ENCODE data around the gene CREBL2. TPM values are rescaled to one million over a fixed set of nuclear protein-coding genes. Genes with fewer than 3 reads are reported as not detected.

Gene CREBL2
- total and polyA plus RNA-seq, 2 of the 13 experiments (the other 11 are each of a cell fraction or from before 2014, with no cell fraction given) = 6.9 to 8.4 TPM

DNA sequence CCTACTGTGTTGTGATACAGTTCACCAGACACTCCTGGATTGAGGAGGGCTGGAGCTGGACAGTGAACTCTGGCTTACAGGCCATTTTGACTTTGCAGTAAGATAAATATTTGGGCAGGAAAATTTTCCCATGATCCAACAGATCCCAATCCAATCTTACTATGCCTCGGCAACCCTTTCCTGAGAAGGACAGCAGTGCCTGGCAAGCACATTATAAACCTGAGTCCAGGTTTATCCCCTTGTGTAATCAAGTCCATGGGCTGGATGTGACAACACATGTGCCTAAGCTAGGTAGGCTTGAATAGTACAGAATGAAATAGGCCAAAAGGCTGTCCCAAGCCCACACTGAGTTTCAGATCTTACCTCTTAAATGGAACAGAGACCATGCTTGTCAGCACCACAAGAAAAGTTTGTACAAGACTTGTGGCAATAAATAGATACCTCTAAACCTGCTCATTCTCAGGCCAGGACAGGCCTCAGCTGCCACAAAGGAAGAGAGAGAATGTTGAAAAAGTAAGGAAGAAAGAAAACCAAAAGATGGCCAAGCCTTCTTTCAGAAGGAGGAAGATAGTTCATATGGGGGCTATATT is 34.9 kb downstream of the CREBL2 start:
- Histone ChIP-seq H3K9ac (ENCODE audit: insufficient read depth, low read depth, low read length) (no peak overlapping the region), H2AFZ (ENCODE audit: low read length) (no peak overlapping the region), H3K4me1 (ENCODE audit: insufficient read depth, low read length) (no peaks in the 10 kb centered on the region), H3K4me2 (ENCODE audit: low read depth, low read length) (no peak overlapping the region), H3K9me3 (ENCODE audit: low read length) (peaks cover 25% of the 10 kb centered on the region), H4K20me1 (ENCODE audit: insufficient read depth, low read length) (no peaks in the 10 kb centered on the region), H3K36me3 (replicated peaks in 1 of 2; ENCODE audit: control insufficient read depth in 1 of 2, insufficient read depth in 2 of 2, low read length in 2 of 2) (peaks cover 4 to 15% of the 10 kb centered on the region in 2 experiments; a peak in 4 of 5 replicates), H3K79me2 (ENCODE audit: insufficient read depth, low read length) (no peaks in the 10 kb centered on the region), H3K27me3 (ENCODE audit: control insufficient read depth in 1 of 2, insufficient read depth in 2 of 2, low read length in 2 of 2) (no peaks in the 10 kb centered on the region), H3K27ac (ENCODE audit: extremely low read length, insufficient read depth, low read length) (no peak overlapping the region), H3K4me3 (replicated peaks in 1 of 3; ENCODE audit: insufficient read depth in 1 of 3, low read depth in 2 of 3, low read length in 3 of 3) (no peak overlapping the region)
- BruUV-seq (replicated peaks) = no TSS peak
- WGBS (ENCODE audit: low lambda C conversion rate) = 89% methylated on average over 1 of the region's 1 CpG
- FAIRE-seq (no peak), ATAC-seq (no peak), DNase-seq (ENCODE audit: low spot score) (no peak)
- in situ Hi-C loops (cut with HindIII; ENCODE audit: extremely low pct_ligation_motif_present, low pct_unique_long_range_greater_than_20kb) = loop anchor here (10.0 kb wide), 1 partner anchor 58 kb away; no protein-coding TSS in a partner anchor
- POLR2A ChIA-PET = no interaction called here
- intact Hi-C loops (cut with micrococcal nuclease; ENCODE audit: unreplicated experiment) = no loop called here
- no peak for TF ChIP-seq ZNF761 (CRISPR knock-in tag; conservative IDR thresholded peaks at IDR 0.05)
- TF ChIP-seq BRCA1 (CRISPR knock-in tag; IDR thresholded peaks at IDR 0.05) = no peak
- TF ChIP-seq NR1H2 (CRISPR knock-in tag; IDR thresholded peaks at IDR 0.05; ENCODE audit: borderline replicate concordance, low read depth) = no peak
- CTCF ChIA-PET (ENCODE audit: low intra/inter-chr PET ratio, low total read pairs) = interaction anchor here (1.1 to 2.0 kb wide), 2 partner anchors 9 to 58 kb away, joined by 5 to 28 read pairs; no protein-coding TSS in a partner anchor

DNA sequence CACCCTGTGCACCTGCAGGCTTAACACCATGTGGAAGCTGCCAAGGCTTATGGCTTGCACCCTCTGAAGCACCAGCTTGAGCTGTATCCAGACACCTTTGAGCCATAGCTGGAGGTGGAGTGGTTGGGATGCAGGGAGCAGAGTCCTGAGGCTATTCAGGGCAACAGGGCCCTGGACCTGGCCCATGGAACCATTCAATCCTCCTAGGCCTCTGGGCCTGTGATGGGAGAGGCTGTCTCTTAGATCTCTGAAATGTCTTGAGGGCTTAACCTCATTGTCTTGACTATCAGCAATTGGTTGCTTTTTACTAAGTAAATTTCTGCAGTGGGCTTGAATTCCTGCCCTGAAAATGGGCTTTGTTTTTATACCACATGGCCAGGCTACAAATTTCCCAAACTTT is 36.6 kb downstream of the CREBL2 start:
- TF ChIP-seq, protein P1, sequence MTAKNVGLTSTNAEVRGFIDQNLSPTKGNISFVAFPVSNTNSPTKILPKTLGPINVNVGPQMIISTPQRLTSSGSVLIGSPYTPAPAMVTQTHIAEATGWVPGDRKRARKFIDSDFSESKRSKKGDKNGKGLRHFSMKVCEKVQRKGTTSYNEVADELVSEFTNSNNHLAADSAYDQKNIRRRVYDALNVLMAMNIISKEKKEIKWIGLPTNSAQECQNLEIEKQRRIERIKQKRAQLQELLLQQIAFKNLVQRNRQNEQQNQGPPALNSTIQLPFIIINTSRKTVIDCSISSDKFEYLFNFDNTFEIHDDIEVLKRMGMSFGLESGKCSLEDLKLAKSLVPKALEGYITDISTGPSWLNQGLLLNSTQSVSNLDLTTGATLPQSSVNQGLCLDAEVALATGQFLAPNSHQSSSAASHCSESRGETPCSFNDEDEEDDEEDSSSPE (CRISPR knock-in tag; IDR thresholded peaks at IDR 0.05) = no peak
- no peak for TF ChIP-seq PHF5A (CRISPR knock-in tag; IDR thresholded peaks at IDR 0.05; ENCODE audit: low read depth, unreplicated experiment)
- TF ChIP-seq, protein P2, sequence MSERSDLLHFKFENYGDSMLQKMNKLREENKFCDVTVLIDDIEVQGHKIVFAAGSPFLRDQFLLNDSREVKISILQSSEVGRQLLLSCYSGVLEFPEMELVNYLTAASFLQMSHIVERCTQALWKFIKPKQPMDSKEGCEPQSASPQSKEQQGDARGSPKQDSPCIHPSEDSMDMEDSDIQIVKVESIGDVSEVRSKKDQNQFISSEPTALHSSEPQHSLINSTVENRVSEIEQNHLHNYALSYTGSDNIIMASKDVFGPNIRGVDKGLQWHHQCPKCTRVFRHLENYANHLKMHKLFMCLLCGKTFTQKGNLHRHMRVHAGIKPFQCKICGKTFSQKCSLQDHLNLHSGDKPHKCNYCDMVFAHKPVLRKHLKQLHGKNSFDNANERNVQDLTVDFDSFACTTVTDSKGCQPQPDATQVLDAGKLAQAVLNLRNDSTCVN (CRISPR knock-in tag; IDR thresholded peaks at IDR 0.05; ENCODE audit: borderline replicate concordance) = no peak
- TF ChIP-seq, protein P3, sequence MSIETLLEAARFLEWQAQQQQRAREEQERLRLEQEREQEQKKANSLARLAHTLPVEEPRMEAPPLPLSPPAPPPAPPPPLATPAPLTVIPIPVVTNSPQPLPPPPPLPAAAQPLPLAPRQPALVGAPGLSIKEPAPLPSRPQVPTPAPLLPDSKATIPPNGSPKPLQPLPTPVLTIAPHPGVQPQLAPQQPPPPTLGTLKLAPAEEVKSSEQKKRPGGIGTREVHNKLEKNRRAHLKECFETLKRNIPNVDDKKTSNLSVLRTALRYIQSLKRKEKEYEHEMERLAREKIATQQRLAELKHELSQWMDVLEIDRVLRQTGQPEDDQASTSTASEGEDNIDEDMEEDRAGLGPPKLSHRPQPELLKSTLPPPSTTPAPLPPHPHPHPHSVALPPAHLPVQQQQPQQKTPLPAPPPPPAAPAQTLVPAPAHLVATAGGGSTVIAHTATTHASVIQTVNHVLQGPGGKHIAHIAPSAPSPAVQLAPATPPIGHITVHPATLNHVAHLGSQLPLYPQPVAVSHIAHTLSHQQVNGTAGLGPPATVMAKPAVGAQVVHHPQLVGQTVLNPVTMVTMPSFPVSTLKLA (IDR thresholded peaks at IDR 0.05) = no peak
- TF ChIP-seq ZNF251 (CRISPR knock-in tag; IDR thresholded peaks at IDR 0.05) = no peak
- TF ChIP-seq NCOA1 (CRISPR knock-in tag; IDR thresholded peaks at IDR 0.05) = no peak
- TF ChIP-seq, protein P4, sequence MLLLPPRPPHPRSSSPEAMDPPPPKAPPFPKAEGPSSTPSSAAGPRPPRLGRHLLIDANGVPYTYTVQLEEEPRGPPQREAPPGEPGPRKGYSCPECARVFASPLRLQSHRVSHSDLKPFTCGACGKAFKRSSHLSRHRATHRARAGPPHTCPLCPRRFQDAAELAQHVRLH (CRISPR knock-in tag; IDR thresholded peaks at IDR 0.05; ENCODE audit: borderline replicate concordance, low read depth) = no peak
- TF ChIP-seq, protein P5, sequence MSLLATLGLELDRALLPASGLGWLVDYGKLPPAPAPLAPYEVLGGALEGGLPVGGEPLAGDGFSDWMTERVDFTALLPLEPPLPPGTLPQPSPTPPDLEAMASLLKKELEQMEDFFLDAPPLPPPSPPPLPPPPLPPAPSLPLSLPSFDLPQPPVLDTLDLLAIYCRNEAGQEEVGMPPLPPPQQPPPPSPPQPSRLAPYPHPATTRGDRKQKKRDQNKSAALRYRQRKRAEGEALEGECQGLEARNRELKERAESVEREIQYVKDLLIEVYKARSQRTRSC (CRISPR knock-in tag; IDR thresholded peaks at IDR 0.05; ENCODE audit: low read depth) = no peak
- no peak for TF ChIP-seq ZNF225 (CRISPR knock-in tag; IDR thresholded peaks at IDR 0.05)

More for the DNA sequence above, 36.6 kb downstream of the CREBL2 start:
- intact Hi-C loops (cut with micrococcal nuclease; ENCODE audit: unreplicated experiment) = no loop called here
- no peaks in the 10 kb centered on the region for H4K20me1 ChIP-seq (ENCODE audit: insufficient read depth, low read length)
- BruUV-seq (replicated peaks) = no TSS peak
- H3K9ac ChIP-seq (ENCODE audit: insufficient read depth, low read depth, low read length) = no peak overlapping the region
- peaks cover 0 to under 1% of the 10 kb centered on the region in 2 experiments; a peak in 1 of 5 replicates for H3K36me3 ChIP-seq (replicated peaks in 1 of 2; ENCODE audit: control insufficient read depth in 1 of 2, insufficient read depth in 2 of 2, low read length in 2 of 2)
- CTCF ChIA-PET (ENCODE audit: low intra/inter-chr PET ratio, low total read pairs) = no interaction called here
- in situ Hi-C loops (cut with HindIII; ENCODE audit: extremely low pct_ligation_motif_present, low pct_unique_long_range_greater_than_20kb) = loop anchor here (10.0 kb wide), 1 partner anchor 57 kb away; no protein-coding TSS in a partner anchor
- no peak overlapping the region for H3K4me2 ChIP-seq (ENCODE audit: low read depth, low read length)
- FAIRE-seq (no peak), DNase-seq (ENCODE audit: low spot score) (no peak), ATAC-seq (no peak)
- no peaks in the 10 kb centered on the region for H3K4me1 ChIP-seq (ENCODE audit: insufficient read depth, low read length)
- no peak overlapping the region for H2AFZ ChIP-seq (ENCODE audit: low read length)
- H3K27me3 ChIP-seq (ENCODE audit: control insufficient read depth in 1 of 2, insufficient read depth in 2 of 2, low read length in 2 of 2) = no peaks in the 10 kb centered on the region
- no peaks in the 10 kb centered on the region for H3K79me2 ChIP-seq (ENCODE audit: insufficient read depth, low read length)
- POLR2A ChIA-PET = no interaction called here
- H3K27ac ChIP-seq (ENCODE audit: extremely low read length, insufficient read depth, low read length) = no peak overlapping the region
- H3K4me3 ChIP-seq (replicated peaks in 1 of 3; ENCODE audit: insufficient read depth in 1 of 3, low read depth in 2 of 3, low read length in 3 of 3) = no peak overlapping the region
- peaks cover 25% of the 10 kb centered on the region for H3K9me3 ChIP-seq (ENCODE audit: low read length)

Data from HepG2 (cell line).